Breast epithelium (tissue), 3 donors: ENCODE data around the gene ACTMAP.

ENCODE experiments used
- CTCF ChIP-seq, 3 donors: fragments of 450-650 bp; IDR thresholded peaks; one replicate each; pipeline ENCODE4 v1.5.1; 2016 to 2017; ENCODE audit warnings: antibody characterized with exemption in 3 of 3, mild to moderate bottlenecking in 3 of 3, moderate library complexity in 3 of 3
- POLR2A ChIP-seq: fragments of 450-650 bp; IDR thresholded peaks from one replicate; pipeline ENCODE4 v1.6.1; 2016; ENCODE audit warnings: antibody characterized with exemption, mild to moderate bottlenecking, moderate library complexity

DNA sequence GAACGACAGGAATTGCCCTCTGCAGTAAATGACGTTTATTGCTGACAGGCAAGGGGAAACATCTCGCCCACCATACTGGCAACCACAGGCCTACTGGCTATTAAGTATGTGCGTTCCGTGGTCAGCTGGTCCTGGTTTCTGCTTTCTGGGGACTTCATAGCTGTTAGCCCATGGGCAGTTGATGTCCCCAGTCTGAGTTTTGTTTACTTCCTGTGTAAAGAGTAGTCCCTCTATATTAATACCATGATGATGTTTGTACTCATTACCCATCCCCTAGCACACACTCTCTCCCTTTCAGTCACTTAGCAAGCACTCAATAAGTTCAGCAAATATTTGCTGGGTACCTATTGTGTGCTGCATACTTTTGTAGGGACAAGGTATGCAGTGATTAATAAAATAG, 18.6 kb upstream of the ACTMAP start:
- no peak for TF ChIP-seq CTCF (IDR thresholded peaks at IDR 0.05)
- TF ChIP-seq POLR2A: no peak
